ENCODE results near the gene NRROS. TPM values are rescaled to one million over a fixed set of nuclear protein-coding genes. Genes with fewer than 3 reads are reported as not detected.
"Not testable (repeated sequence)": the region's sequence is repeated elsewhere in the genome, so short reads cannot be mapped to it uniquely, and the experiment has no call there.

Gene NRROS
- total RNA-seq, 1 experiment from 2014 or later, result 0.07 TPM

- no peak for DNase-seq (ENCODE audit: extremely low read depth, low read depth)
These were observed 15.3 kb upstream of the NRROS start for GRCh38 chr3:196624067-196624790.

GRCh38 chr3:196624907-196625306 lies 14.6 kb upstream of the NRROS start:
- no peak for DNase-seq (ENCODE audit: extremely low read depth, low read depth)

- no peak for DNase-seq (ENCODE audit: extremely low read depth, low read depth)
These were observed 14.2 kb upstream of the NRROS start for GRCh38 chr3:196625331-196625730.

GRCh38 chr3:196627918-196628231 lies 11.6 kb upstream of the NRROS start:
- no peak for DNase-seq (ENCODE audit: extremely low read depth, low read depth)

GRCh38 chr3:196629228-196629627 lies 10.3 kb upstream of the NRROS start:
- no peak for DNase-seq (ENCODE audit: extremely low read depth, low read depth)

- no peak for DNase-seq (ENCODE audit: extremely low read depth, low read depth)
These were observed 7.8 kb upstream of the NRROS start for GRCh38 chr3:196631682-196632045.

GRCh38 chr3:196632046-196632751 lies 7.3 kb upstream of the NRROS start:
- peak; percentile 67 for DNase-seq (ENCODE audit: extremely low read depth, low read depth)

- DNase-seq (ENCODE audit: extremely low read depth, low read depth), result no peak
These were observed 5.8 kb upstream of the NRROS start for GRCh38 chr3:196633555-196634151.

GRCh38 chr3:196634224-196634623 lies 5.3 kb upstream of the NRROS start:
- DNase-seq (ENCODE audit: extremely low read depth, low read depth), result no peak

- no peak for DNase-seq (ENCODE audit: extremely low read depth, low read depth)
These were observed 4.7 kb upstream of the NRROS start for GRCh38 chr3:196634829-196635228.

GRCh38 chr3:196636369-196637349 lies 2.8 kb upstream of the NRROS start:
- DNase-seq (ENCODE audit: extremely low read depth, low read depth), result no peak

GRCh38 chr3:196637941-196638340 lies 1.6 kb upstream of the NRROS start:
- DNase-seq (ENCODE audit: extremely low read depth, low read depth), result not testable (repeated sequence)

GRCh38 chr3:196638861-196639482 lies 522 bp upstream of the NRROS start:
- DNase-seq (ENCODE audit: extremely low read depth, low read depth), result no peak

- DNase-seq (ENCODE audit: extremely low read depth, low read depth), result no peak
These were observed 964 bp downstream of the NRROS start for GRCh38 chr3:196640297-196641018.

- DNase-seq (ENCODE audit: extremely low read depth, low read depth), result no peak
These were observed 2.0 kb downstream of the NRROS start for GRCh38 chr3:196641333-196642054.

GRCh38 chr3:196642434-196642833 lies 2.9 kb downstream of the NRROS start:
- DNase-seq (ENCODE audit: extremely low read depth, low read depth), result no peak

- DNase-seq (ENCODE audit: extremely low read depth, low read depth), result no peak
These were observed 3.8 kb downstream of the NRROS start for GRCh38 chr3:196643201-196643749.

GRCh38 chr3:196643761-196644160 lies 4.3 kb downstream of the NRROS start:
- DNase-seq (ENCODE audit: extremely low read depth, low read depth), result no peak

GRCh38 chr3:196645096-196645495 lies 5.6 kb downstream of the NRROS start:
- no peak for DNase-seq (ENCODE audit: extremely low read depth, low read depth)

Data from NCI-H460 (cell line).